HG03520 (cell line): Measurements from ENCODE around the gene OR8J1.
"Not testable (repeated sequence)": the region's sequence is repeated elsewhere in the genome, so short reads cannot be mapped to it uniquely, and the experiment has no call there.

ENCODE experiments used
- ATAC-seq: cut with Tn5 transposase; IDR thresholded peaks from one replicate; pipeline ENCODE4 v1.9.1; 2021; ENCODE audit warnings: mild to moderate bottlenecking, moderate library complexity; ENCODE audit not compliant: unreplicated experiment

Gene OR8J1, protein sequence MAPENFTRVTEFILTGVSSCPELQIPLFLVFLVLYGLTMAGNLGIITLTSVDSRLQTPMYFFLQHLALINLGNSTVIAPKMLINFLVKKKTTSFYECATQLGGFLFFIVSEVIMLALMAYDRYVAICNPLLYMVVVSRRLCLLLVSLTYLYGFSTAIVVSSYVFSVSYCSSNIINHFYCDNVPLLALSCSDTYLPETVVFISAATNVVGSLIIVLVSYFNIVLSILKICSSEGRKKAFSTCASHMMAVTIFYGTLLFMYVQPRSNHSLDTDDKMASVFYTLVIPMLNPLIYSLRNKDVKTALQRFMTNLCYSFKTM

DNA sequence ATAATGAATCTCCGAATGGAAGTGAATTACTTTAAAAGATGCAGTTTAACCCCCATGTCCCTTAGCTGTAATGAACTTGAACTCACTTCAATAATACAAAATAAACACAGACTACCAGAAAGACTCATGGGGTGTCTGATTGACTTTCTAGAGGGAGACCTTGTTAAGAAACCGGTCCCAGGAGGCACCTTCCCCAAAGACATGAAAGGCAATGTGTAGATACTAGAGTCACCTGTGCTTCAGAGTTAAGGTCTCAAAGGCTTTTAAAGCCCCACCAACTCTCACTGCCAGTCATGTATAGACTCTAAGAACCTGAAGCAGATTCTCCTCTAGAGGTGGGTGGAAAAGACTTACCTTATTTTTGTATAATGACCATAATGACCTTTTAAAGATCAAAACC, at the start of gene OR8J1:
Gene OR8J1, plus strand, starts transcription at position 301 of the 400 bp plus-strand sequence. CDS start 5,956 bp downstream, outside the sequence.
- no peak for ATAC-seq

DNA sequence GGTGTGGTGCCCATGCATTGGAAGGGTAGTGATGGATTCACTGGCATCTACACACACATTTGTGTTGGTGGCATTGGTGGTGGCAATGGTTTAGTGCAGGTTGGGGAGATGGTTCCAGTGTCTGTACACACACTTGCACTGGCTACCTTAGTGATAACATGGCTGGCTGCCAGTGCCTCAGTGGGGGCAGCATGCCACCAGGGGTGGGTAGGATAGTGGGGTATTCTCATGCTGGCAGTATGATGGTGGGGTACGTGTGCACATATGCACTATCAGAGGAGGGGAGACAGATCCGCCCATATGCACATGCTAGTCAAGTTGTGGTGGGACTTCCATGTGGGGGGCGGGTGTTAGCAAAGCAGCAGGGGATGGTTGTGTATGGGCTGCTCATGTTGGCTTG, 46.3 kb upstream of the OR8J1 start:
- ATAC-seq = no peak

DNA sequence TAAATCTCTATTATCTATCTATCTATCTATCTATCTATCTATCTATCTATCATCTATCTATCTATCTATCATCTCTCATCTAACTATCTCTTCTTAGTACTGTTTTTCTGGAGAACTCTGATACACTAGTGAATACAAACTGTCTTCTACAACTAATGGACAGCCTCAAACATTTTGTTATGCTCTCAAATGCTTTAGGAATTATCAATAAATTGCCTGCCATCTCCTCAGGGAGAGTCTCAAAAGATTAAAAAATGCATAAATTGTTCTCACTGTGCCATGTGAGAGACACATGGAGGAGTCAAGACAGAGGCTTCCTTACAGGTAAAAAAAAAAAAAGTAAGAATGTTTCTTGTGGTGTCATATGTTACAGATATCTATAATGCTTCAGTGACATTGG, 39.2 kb upstream of the OR8J1 start, which contains the start of gene OR8K3:
Gene OR8K3, plus strand, starts transcription at position 301 of the 400 bp plus-strand sequence. CDS start 3,163 bp downstream, outside the sequence.
- ATAC-seq = no peak

DNA sequence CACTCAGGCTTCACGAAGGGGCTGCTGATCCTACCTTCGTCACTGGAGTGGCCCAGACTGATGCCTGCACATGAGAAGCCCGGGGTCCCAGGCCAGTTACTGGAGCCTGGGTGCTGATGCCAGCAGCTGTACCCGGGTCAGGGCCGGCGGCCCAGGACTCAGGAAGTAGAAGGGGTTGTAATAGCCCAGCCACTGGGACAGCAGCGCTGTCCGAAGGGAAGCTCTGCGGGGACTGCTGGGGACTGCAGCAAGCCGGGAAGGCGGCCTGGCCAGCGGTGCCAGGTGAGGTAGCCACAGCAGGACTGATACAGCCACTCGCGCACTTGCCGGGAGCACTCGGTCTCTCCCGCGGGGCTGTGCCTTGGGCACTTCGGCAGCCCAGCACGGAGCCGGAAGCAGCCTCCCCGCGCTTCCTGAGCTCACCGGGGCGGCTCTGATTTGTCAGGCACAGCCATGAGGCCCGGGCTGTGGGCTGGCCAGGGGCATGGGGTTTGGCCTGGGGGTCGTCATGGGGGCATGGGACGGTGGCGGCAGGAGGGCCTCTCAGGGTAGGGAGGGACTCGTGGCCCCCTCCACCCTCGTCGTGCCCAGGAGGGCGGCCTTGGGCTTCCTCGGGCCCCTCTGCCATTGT, 22.1 kb upstream of the OR8J1 start:
- no peak for ATAC-seq

DNA sequence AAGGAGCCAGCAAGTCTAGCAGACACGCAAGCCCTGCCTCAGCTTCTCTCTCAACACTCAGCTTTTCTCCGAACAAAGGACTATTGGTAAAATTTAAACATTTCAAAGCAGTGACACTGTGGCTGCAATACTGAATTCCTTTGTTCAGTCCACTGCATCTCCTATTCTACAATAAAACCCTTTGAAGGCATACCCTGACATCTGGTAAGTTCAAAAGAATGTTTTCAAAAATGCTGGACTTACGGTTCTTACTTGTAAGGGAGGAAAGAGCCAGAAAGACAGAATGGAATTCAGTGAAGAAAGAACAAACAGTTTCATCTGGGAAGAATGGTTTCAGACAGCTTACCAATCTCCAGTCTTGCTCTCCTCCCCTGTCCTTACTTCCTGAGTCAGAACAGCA, 20.9 kb upstream of the OR8J1 start:
- ATAC-seq = no peak

DNA sequence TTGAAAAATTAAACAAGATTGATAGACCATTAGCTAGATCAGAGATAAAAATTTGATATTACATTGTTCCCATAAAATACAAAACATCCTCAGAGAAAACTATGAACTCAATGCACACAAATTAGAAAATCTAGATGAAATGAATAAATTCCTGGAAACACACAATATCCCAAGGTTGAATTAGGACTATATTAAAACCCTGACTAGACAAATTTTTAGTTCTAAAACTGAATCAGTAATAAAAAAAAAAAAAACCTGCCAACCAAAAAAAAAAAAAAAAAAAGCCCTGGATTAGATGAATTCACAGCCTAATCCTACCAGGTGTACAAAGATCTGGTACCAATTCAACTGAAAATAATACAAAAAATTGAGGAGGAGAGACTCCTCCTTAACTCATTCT, 13.8 kb upstream of the OR8J1 start:
- ATAC-seq = no peak

DNA sequence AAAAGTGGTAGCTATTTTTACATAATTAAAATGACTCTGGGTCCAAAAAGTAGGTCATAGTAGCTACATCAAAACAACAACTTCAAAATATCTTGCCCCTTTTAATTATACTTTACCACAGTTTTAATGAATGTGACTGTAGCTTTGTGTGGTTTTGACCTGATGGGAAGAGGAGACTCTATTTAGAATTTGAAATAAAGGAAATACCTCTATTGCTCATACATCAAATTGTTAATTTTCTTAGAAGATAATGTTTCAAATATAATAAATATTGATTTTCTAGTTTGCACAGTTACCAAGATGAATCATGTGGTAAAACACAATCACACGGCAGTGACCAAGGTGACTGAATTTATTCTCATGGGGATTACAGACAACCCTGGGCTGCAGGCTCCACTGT, 8.4 kb upstream of the OR8J1 start, which contains the start of gene OR8K1:
Gene OR8K1, plus strand, starts transcription at position 301 of the 400 bp plus-strand sequence. Its CDS starts 0 bp downstream, at position 301.
- ATAC-seq = no peak

DNA sequence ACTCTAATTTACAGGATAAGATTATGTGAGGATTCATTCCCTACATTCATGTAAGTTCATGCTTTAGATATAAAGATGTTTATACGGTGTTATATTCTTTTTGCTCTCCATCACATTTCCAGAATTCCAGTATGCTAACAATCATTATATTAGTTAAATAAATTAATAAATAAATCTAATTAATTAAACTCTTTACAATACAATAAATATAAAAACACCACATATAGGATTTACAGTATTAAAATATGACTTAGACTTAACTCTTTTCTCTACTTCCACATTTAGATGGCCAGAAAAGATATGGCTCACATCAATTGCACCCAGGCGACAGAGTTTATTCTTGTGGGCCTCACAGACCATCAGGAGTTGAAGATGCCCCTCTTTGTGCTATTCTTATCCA, 21.2 kb downstream of the OR8J1 start, which contains the start of gene OR8U1:
Gene OR8U1, plus strand, starts transcription at position 301 of the 400 bp plus-strand sequence. Its CDS starts 0 bp downstream, at position 301.
- ATAC-seq = no peak

DNA sequence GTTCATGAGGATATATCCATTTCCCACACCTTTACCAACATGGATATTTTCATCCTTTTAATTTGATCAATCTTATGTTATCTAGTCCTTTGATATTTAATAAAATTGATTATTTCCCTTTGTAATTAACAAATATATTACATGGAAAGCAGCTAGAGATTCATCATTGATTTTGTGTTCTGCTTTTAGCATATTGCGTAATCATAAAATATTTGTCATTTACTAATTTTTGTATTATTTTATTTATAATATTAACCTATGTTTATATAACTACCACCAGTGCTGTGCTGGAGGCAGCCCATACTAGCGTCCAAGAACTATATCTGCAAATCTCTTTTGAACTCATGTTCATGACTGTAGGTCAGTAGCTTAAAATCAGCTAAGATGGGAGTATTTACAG, 26.0 kb downstream of the OR8J1 start:
- ATAC-seq = no peak

DNA sequence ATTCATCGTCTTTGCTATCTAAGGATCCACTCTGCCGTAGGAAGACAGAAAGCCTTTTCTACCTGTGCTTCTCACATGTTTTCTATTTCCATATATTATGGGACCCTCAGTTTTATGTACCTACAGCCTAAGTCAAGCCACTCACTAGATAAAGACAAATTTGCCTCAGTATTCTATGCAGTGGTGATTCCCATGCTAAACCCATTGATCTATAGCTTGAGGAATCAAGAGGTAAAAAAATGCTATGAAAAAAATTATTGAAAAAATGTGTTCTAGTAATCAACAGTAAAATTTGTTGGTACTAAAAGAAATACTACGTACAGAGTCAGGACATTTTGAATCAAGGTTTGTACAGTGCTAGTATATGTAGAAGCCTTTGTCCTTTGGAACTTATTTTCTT, 40.3 kb downstream of the OR8J1 start:
- ATAC-seq = no peak

DNA sequence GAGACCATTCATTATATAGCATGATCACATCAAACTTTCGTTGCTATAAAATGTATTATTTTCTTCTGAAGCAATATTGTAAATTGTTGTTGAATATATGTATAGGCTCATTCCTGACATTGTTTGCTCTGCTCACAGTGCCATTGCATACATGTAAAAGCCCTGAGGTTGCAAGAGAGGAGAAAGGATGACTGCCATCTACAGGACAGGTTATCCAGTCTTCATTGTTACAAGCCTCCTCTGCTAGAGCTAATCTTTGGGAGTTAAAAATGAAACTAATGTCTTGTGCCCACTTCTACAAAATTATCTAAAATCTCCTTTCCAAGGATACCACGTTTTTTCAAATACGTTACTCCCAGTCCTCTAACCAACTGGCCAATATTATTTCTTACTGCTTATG, 42.0 kb downstream of the OR8J1 start:
- ATAC-seq = no peak

DNA sequence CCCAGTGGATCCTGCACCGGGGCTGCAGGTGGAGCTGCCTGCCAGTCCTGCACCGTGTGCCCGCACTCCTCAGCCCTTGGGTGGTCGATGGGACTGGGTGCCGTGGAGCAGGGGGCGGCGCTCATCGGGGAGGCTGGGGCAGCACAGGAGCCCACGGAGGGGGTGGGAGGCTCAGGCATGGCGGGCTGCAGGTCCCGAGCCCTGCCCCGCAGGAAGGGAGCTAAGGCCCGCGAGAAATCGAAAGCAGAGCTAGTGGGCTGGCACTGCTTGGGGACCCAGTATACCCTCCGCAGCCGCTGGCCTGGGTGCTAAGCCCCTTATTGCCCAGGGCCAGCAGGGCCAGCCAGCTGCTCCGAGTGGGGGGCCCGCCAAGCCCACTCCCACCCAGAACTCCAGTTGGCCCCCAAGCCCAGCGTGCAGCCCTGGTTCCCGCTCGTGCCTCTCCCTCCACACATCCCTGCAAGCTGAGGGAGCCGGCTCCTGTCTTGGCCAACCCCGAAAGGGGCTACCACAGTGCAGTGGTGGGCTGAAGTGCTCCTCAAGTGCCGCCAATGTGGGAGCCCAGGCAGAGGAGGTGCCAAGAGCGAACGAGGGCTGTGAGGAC, 47.9 kb downstream of the OR8J1 start:
- not testable (repeated sequence) for ATAC-seq

DNA sequence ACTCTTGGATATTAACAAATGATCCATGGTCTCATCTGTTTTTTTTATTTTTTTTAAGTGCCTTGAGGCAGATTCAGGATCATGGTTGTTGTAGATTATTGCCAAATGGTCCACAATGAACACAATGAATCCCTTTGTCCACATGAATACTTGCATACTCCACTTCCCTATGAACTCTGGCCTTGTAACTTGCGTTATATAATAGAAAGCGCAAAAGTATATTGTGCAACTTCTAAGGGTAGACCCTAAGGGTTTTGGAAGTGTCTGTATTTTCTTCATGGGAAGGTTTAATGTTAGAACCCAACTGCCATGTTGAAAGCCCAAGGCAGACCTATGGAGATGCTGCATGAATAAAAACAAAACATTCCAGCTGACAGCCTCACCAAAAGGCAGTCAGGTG, 50.3 kb downstream of the OR8J1 start:
- no peak for ATAC-seq

DNA sequence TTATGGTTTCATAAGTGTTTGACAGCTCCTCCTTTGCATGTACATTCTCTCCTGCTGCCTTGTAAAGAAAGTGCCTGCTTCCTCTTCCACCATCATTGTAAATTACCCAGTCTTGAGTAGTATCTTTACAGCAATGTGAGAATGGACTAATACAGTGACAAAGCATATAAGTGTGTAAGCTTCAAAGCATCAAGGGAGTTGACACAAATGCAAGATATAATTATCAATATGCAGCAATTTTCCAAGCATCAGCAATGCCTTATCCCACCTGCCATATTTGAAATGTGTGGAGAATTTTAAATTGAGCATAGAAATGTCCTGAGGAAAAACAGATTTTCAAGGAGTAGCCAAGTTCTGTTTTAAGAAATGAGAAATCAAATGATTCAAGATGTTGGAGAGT, 56.7 kb downstream of the OR8J1 start:
- ATAC-seq = no peak
